Thyroid gland (tissue), 4 donors: Measurements from ENCODE around the gene C20orf144. TPM values are rescaled to one million over a fixed set of nuclear protein-coding genes. Genes with fewer than 3 reads are reported as not detected.

Source experiments
- DNase-seq, 2 donors: peaks; one replicate each; pipeline ENCODE4 v3.0.0-alpha.2; 2019
- H3K27ac ChIP-seq, 3 donors: fragments of 200-600 bp; sonication (generic); 1 replicate in 2 of 3; 2 replicates in 1 of 3; pipeline ENCODE4 v1.5.1; 2016 to 2019; ENCODE audit warnings: mild to moderate bottlenecking in 1 of 3, moderate library complexity in 1 of 3
- H3K27me3 ChIP-seq: fragments of 200-600 bp; sonication (generic); one replicate; pipeline ENCODE4 v1.5.1; 2019
- H3K36me3 ChIP-seq, 2 donors: fragments of 200-600 bp; sonication (generic); one replicate each; pipeline ENCODE4 v1.5.1; 2016 to 2019
- H3K4me1 ChIP-seq, 2 donors: fragments of 200-600 bp; sonication (generic); one replicate each; pipeline ENCODE4 v1.5.1; 2017 to 2019
- H3K4me3 ChIP-seq, 3 donors: fragments of 200-600 bp; sonication (generic); replicated peaks in 1 of 3; 1 replicate in 2 of 3; 2 replicates in 1 of 3; pipeline ENCODE4 v1.5.1; 2016; ENCODE audit warnings: mild to moderate bottlenecking in 1 of 3
- H3K9me3 ChIP-seq: fragments of 200-600 bp; sonication (generic); one replicate; pipeline ENCODE4 v1.5.1; 2017
- CTCF ChIP-seq, 6 experiments: fragments of 200-600 bp in 3 of 6; fragments of 450-650 bp in 3 of 6; sonication (generic) in 3 of 6; IDR thresholded peaks; one replicate each; pipeline ENCODE4 v1.5.1; 2016 to 2019; ENCODE audit warnings: antibody characterized with exemption in 6 of 6, mild to moderate bottlenecking in 2 of 6, inconsistent platforms in 1 of 6, moderate library complexity in 1 of 6
- POLR2A ChIP-seq, 2 donors: fragments of 450-650 bp; IDR thresholded peaks; one replicate each; pipeline ENCODE4 v1.6.1; 2017; ENCODE audit warnings: antibody characterized with exemption in 2 of 2, mild to moderate bottlenecking in 2 of 2, moderate library complexity in 1 of 2
- WGBS, 2 donors: methylation state at CpG; one replicate each; pipeline ENCODE4 v1.1.5; 2017; 5-methylcytosine and 5-hydroxymethylcytosine counted together
- intact Hi-C: fragments of 100-400 bp; cut with DNase I; formaldehyde crosslinking; loops from one replicate; pipeline ENCODE4 v1.15.1; 2023
- total RNA-seq, 4 donors: library from RNA; depleted of rRNA; stranded (reverse); fragments of >200 nt; gene quantifications; one replicate each; pipeline ENCODE4 v1.2.3, GENCODE V29; 2016

The C20orf144 gene
- total RNA-seq, 4 donors from 2014 or later, result 0.13 TPM; not detected in 3

DNA sequence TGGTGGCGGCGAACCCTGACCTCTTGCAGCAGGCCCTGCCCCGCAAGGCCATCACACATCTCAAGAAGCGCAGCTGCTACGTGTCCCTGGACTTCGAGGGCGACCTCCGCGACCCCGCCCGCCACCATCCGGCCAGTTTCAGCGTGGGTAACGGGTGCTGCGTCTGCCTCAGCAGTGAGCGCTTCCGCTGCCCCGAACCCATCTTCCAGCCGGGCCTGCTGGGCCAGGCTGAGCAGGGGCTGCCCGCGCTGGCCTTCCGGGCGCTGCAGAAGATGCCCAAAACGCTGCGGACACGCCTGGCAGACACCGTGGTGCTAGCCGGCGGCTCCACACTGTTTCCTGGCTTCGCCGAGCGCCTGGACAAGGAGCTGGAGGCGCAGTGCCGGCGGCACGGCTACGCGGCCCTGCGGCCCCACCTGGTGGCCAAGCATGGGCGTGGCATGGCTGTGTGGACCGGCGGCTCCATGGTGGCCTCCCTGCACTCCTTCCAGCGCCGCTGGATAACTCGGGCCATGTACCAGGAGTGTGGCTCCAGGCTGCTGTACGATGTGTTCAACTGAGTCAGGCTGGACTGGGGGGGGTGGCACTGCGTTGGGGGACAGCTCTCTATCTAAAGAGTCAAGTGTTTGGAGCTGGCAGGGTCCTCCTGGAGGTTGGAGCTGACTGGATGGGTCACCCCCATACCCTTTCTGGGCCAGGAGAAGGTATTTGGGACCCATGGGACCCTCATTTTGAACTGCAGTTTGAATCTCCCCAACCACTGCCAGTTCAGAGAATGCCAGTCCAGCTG, 5.7 kb downstream of the C20orf144 start:
- Histone ChIP-seq H3K4me3 (peak overlapping the region in 1 of 3 donors; percentile 66), H3K4me1 (peaks cover 26 to 51% of the 10 kb centered on the region in 2 donors), H3K27ac (peak overlapping the region; percentile 80 to 94 (median 90)), H3K9me3 (no peaks in the 10 kb centered on the region), H3K36me3 (no peaks in the 10 kb centered on the region), H3K27me3 (no peaks in the 10 kb centered on the region)
- intact Hi-C loops, result loop anchor here (5.0 kb wide), 1 partner anchor 64 kb away; the partner anchor contains the start of gene ZNF341
- 20 to 25% methylated on average over 1 to 31 of the region's 47 CpGs for WGBS, 2 donors
- peak; percentile 74 to 80 for DNase-seq
- peak; percentile 47 to 95 (median 88) for TF ChIP-seq CTCF (IDR thresholded peaks at IDR 0.05)
- TF ChIP-seq POLR2A (IDR thresholded peaks at IDR 0.05), result no peak

- Histone ChIP-seq H3K4me3 (no peak overlapping the region), H3K9me3 (no peaks in the 10 kb centered on the region), H3K4me1 (peaks cover 31 to 55% of the 10 kb centered on the region in 2 donors), H3K27me3 (no peaks in the 10 kb centered on the region), H3K36me3 (no peaks in the 10 kb centered on the region), H3K27ac (peak overlapping the region in 2 of 3 donors; percentile 80 to 94)
- no peak for TF ChIP-seq POLR2A (IDR thresholded peaks at IDR 0.05)
- TF ChIP-seq CTCF (IDR thresholded peaks at IDR 0.05), result no peak
- no peak for DNase-seq
- WGBS, 2 donors, result 79 to 88% methylated on average over 9 to 13 of the region's 13 CpGs
- intact Hi-C loops, result loop anchor here (5.0 kb wide), 1 partner anchor 64 kb away; the partner anchor contains the start of gene ZNF341
These were observed 6.5 kb downstream of the C20orf144 start for GRCh38 chr20:33668466-33669155.

DNA sequence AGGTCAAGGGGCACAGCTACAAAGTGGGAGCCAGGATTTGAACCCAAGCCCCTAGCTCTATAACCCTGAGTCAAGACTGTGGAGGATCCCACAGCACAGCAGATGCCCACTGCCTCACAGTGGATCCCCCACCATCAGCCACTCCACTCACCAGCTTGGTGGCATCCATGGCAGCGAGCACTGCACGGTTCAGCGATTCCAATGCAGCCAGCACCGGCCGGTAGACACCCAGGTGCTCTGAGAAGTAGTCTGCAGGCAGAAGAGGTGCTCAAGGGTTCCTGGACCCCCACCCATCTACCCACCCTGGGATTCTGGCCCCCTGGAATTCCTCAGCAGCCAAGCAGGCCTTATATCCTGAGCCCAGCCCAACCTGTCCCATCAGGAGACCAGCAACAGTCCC, 7.1 kb downstream of the C20orf144 start:
- intact Hi-C loops, result loop anchor here (5.0 kb wide), 1 partner anchor 63 kb away; the partner anchor contains the start of gene ZNF341
- no peak overlapping the region for H3K4me3 ChIP-seq
- peaks cover 33 to 52% of the 10 kb centered on the region in 2 donors for H3K4me1 ChIP-seq
- peak in 1 of 2 donors; percentile 38 for DNase-seq
- 26 to 60% methylated on average over 2 to 5 of the region's 5 CpGs for WGBS, 2 donors
- H3K27ac ChIP-seq, result peak overlapping the region in 2 of 3 donors; percentile 17 to 24
- H3K36me3 ChIP-seq, result no peaks in the 10 kb centered on the region
- TF ChIP-seq POLR2A (IDR thresholded peaks at IDR 0.05) (no peak), CTCF (IDR thresholded peaks at IDR 0.05) (no peak)
- H3K27me3 ChIP-seq, result no peaks in the 10 kb centered on the region
- H3K9me3 ChIP-seq, result no peaks in the 10 kb centered on the region

DNA sequence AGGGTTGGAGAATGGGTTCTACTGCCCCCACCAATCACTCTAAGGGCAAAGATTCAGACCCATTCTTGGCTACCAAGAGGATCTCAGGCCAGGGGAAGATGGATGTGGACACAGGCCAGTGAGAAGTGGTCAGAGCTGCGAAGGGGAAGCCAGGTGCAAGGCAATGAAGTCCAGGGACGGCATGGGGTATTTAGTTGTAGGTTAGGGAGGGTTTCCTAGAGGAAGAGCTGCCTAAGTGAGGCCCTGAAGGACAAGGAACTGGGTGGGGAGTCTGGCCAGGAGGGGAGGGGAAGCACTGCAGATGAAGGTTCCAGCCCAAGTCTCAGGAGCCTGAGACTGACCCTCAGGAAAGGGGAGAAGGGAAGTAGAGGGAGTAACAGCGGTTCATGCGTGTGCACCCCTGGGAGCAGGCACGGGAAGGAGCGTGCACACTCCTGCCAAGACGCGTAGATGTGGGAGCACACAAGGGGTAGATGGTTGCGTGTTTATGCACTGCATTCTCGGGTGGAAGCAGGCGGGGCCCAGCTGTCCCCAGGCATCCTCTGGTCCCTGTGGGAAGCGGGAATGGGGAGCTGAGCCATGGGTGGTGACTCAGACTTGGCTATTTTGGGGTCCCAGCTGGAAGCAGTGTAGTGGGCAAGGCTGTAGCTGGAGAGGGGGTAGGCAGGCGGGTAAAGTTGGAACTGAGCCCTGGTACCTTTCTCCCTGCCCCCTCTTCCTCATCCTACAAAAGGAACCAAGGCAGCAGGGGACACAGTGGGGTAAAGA, 7.9 kb downstream of the C20orf144 start:
- H3K27ac ChIP-seq, result peak overlapping the region in 2 of 3 donors; percentile 17 to 24
- H3K27me3 ChIP-seq, result no peaks in the 10 kb centered on the region
- no peak for DNase-seq
- H3K9me3 ChIP-seq, result no peaks in the 10 kb centered on the region
- TF ChIP-seq CTCF (IDR thresholded peaks at IDR 0.05) (no peak), POLR2A (IDR thresholded peaks at IDR 0.05) (no peak)
- no peaks in the 10 kb centered on the region for H3K36me3 ChIP-seq
- 84 to 89% methylated on average over 13 of the region's 13 CpGs for WGBS, 2 donors
- no peak overlapping the region for H3K4me3 ChIP-seq
- intact Hi-C loops, result loop anchor here (5.0 to 10.0 kb wide), 3 partner anchors 62 to 445 kb away; partner anchors contain the start of genes EIF2S2 and ZNF341
- H3K4me1 ChIP-seq, result peaks cover 33 to 56% of the 10 kb centered on the region in 2 donors
